IPS-20b (cell line): ENCODE data around the gene WNT16.

Experiments used
- H3K27ac ChIP-seq: one replicate; pipeline ENCODE4 v1.5.1; 2013; ENCODE audit warnings: low read length
- H3K27me3 ChIP-seq: 2 replicates; pipeline ENCODE4 v1.6.1; 2013; ENCODE audit warnings: mild to moderate bottlenecking, low read length, inconsistent platforms; ENCODE audit not compliant: insufficient read depth
- H3K36me3 ChIP-seq: 2 replicates; pipeline ENCODE4 v1.6.1; 2013; ENCODE audit warnings: low read depth, mild to moderate bottlenecking, inconsistent platforms, low read length, moderate library complexity; ENCODE audit not compliant: insufficient read depth
- H3K4me1 ChIP-seq: 2 replicates; pipeline ENCODE4 v1.6.1; 2013; ENCODE audit warnings: mild to moderate bottlenecking, control low read depth, inconsistent platforms, low read length, moderate library complexity; ENCODE audit not compliant: insufficient read depth
- H3K4me3 ChIP-seq: 2 replicates; pipeline ENCODE4 v1.5.1; 2013; ENCODE audit warnings: mild to moderate bottlenecking, low read length, inconsistent platforms
- H3K9ac ChIP-seq: 2 replicates; pipeline ENCODE4 v1.6.1; 2013; ENCODE audit warnings: low read depth, mild to moderate bottlenecking, inconsistent platforms, low read length, moderate library complexity
- H3K9me3 ChIP-seq: 2 replicates; pipeline ENCODE4 v1.6.1; 2013; ENCODE audit warnings: mild to moderate bottlenecking, low read depth, low read length, inconsistent platforms; ENCODE audit not compliant: insufficient read depth

The WNT16 gene

GRCh38 chr7:121383235-121383910, 54.6 kb downstream of the WNT16 start:
- Histone ChIP-seq H3K36me3 (peaks cover 27% of the 10 kb centered on the region), H3K9me3 (no peaks in the 10 kb centered on the region), H3K27ac (no peak overlapping the region), H3K4me3 (no peak overlapping the region), H3K4me1 (no peaks in the 10 kb centered on the region; the same call in 1 of the 2 replicates), H3K9ac (no peak overlapping the region), H3K27me3 (no peaks in the 10 kb centered on the region)

- Histone ChIP-seq H3K27me3 (no peaks in the 10 kb centered on the region), H3K36me3 (peaks cover 22% of the 10 kb centered on the region), H3K4me1 (no peaks in the 10 kb centered on the region; the same call in 1 of the 2 replicates), H3K9me3 (no peaks in the 10 kb centered on the region), H3K4me3 (no peak overlapping the region), H3K9ac (no peak overlapping the region), H3K27ac (no peak overlapping the region)
These were observed 55.5 kb downstream of the WNT16 start for GRCh38 chr7:121384265-121384664.

- Histone ChIP-seq H3K27me3 (no peaks in the 10 kb centered on the region), H3K4me1 (no peaks in the 10 kb centered on the region; the same call in 1 of the 2 replicates), H3K9ac (no peak overlapping the region), H3K36me3 (peaks cover 15% of the 10 kb centered on the region), H3K4me3 (no peak overlapping the region), H3K27ac (no peak overlapping the region), H3K9me3 (no peaks in the 10 kb centered on the region)
These were observed 56.4 kb downstream of the WNT16 start for GRCh38 chr7:121385056-121385799.

- H3K9ac ChIP-seq = no peak overlapping the region
- H3K4me1 ChIP-seq = no peaks in the 10 kb centered on the region; the same call in 1 of the 2 replicates
- no peak overlapping the region for H3K27ac ChIP-seq
- peaks cover 14% of the 10 kb centered on the region for H3K36me3 ChIP-seq
- H3K9me3 ChIP-seq = no peaks in the 10 kb centered on the region
- no peaks in the 10 kb centered on the region for H3K27me3 ChIP-seq
- H3K4me3 ChIP-seq = no peak overlapping the region
These were observed 57.0 kb downstream of the WNT16 start for GRCh38 chr7:121385800-121386179.

GRCh38 chr7:121388950-121389349, 60.1 kb downstream of the WNT16 start:
- no peak overlapping the region for H3K9ac ChIP-seq
- no peak overlapping the region for H3K4me3 ChIP-seq
- no peaks in the 10 kb centered on the region for H3K27me3 ChIP-seq
- no peak overlapping the region for H3K27ac ChIP-seq
- peaks cover 9% of the 10 kb centered on the region for H3K36me3 ChIP-seq
- H3K4me1 ChIP-seq = no peaks in the 10 kb centered on the region; the same call in 1 of the 2 replicates
- no peaks in the 10 kb centered on the region for H3K9me3 ChIP-seq

GRCh38 chr7:121390109-121390508, 61.3 kb downstream of the WNT16 start:
- Histone ChIP-seq H3K4me1 (peaks cover 4% of the 10 kb centered on the region), H3K27ac (no peak overlapping the region), H3K36me3 (peaks cover 15% of the 10 kb centered on the region), H3K4me3 (no peak overlapping the region), H3K27me3 (no peaks in the 10 kb centered on the region), H3K9ac (no peak overlapping the region), H3K9me3 (no peaks in the 10 kb centered on the region)

- H3K27me3 ChIP-seq = no peaks in the 10 kb centered on the region
- no peak overlapping the region for H3K9ac ChIP-seq
- peaks cover 4% of the 10 kb centered on the region for H3K4me1 ChIP-seq
These were observed 61.8 kb downstream of the WNT16 start for GRCh38 chr7:121390617-121391016.

More at GRCh38 chr7:121390617-121391016, 61.8 kb downstream of the WNT16 start:
- Histone ChIP-seq H3K27ac (no peak overlapping the region), H3K4me3 (no peak overlapping the region), H3K9me3 (no peaks in the 10 kb centered on the region), H3K36me3 (peaks cover 15% of the 10 kb centered on the region)
